ENCODE data around the gene NEK6.

DNA sequence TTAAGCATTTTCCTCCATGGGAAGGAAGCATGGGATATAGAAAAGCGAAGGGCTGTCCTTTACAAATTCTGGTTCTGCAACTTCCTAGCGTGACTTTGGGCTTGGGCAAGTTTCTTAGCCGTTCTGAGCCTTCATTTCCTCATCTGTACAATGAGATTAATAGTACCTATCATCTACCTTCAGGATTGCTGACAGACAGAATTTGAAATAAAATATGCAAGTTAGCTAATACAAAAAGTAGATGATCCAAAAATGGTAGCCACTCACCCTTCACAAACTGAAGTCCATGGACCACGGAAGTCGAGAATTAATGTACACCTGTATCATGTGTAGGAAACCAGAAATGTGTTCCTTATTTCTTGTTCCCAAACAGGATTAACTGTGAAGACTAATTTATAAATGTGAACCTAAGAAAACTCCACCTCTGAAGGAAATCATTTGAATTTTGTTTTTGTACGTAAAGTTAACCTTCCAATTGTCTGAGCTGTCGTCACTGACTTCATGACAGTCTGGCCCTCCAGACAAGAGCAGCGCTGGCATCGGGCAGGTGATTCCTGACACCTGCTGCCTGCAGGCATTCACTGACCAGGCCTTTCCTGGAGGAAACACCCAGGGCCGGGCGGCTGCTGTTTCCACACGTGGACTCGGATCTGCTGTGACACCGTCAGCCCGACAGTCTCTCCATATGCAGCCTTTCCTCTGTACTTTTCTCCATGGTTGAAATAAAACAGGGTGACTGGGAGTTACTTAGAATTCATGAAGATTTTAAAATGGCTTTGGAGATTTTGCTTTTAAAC, 94.1 kb downstream of the NEK6 start:
- TF ChIP-seq, protein P1, sequence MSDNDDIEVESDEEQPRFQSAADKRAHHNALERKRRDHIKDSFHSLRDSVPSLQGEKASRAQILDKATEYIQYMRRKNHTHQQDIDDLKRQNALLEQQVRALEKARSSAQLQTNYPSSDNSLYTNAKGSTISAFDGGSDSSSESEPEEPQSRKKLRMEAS (IDR thresholded peaks at IDR 0.05; ENCODE audit: low read depth, low read length): no peak
- TF ChIP-seq, protein P2, sequence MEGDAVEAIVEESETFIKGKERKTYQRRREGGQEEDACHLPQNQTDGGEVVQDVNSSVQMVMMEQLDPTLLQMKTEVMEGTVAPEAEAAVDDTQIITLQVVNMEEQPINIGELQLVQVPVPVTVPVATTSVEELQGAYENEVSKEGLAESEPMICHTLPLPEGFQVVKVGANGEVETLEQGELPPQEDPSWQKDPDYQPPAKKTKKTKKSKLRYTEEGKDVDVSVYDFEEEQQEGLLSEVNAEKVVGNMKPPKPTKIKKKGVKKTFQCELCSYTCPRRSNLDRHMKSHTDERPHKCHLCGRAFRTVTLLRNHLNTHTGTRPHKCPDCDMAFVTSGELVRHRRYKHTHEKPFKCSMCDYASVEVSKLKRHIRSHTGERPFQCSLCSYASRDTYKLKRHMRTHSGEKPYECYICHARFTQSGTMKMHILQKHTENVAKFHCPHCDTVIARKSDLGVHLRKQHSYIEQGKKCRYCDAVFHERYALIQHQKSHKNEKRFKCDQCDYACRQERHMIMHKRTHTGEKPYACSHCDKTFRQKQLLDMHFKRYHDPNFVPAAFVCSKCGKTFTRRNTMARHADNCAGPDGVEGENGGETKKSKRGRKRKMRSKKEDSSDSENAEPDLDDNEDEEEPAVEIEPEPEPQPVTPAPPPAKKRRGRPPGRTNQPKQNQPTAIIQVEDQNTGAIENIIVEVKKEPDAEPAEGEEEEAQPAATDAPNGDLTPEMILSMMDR (IDR thresholded peaks at IDR 0.05; ENCODE audit: low read depth, low read length): no peak

Measured in NB4 (cell line).